Measurements from ENCODE around the gene C9orf85. TPM values are rescaled to one million over a fixed set of nuclear protein-coding genes. Genes with fewer than 3 reads are reported as not detected.
A peak's percentile ranks its signal among the peaks of the same experiment; 100 is the strongest.

Gene C9orf85
- total and polyA plus RNA-seq, 9 of the 15 experiments (the other 6 are each of a cell fraction or from before 2014, with no cell fraction given) = 6.7 to 17.6 (median 13.0) TPM

GRCh38 chr9:71879644-71880174 is 31.7 kb upstream of the C9orf85 start (continued):
- TF ChIP-seq, protein P1, sequence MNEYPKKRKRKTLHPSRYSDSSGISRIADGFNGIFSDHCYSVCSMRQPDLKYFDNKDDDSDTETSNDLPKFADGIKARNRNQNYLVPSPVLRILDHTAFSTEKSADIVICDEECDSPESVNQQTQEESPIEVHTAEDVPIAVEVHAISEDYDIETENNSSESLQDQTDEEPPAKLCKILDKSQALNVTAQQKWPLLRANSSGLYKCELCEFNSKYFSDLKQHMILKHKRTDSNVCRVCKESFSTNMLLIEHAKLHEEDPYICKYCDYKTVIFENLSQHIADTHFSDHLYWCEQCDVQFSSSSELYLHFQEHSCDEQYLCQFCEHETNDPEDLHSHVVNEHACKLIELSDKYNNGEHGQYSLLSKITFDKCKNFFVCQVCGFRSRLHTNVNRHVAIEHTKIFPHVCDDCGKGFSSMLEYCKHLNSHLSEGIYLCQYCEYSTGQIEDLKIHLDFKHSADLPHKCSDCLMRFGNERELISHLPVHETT (CRISPR knock-in tag; conservative IDR thresholded peaks at IDR 0.05 in 1 of 2, IDR thresholded peaks at IDR 0.05 in 1 of 2) = no peak

DNA sequence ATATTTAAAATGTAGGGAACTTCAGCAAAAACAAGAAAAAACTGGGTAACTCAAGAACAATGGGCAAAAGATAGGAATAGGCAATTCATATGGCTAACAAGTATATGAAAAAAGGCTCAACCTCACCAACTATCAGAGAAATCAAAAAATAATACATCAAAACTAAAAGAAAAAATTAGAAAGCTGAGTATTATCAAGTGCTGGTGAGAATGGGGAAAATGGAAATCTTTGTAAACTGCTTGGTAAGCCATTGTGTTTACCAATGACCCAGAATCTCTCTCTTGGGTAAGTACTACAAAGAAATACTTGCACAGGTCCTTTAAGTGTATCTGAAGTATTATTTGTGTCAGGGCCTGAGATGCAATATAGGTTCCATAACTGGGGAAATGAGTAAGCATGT is 27.4 kb upstream of the C9orf85 start:
- Histone ChIP-seq H4K20me1 (replicated peaks; ENCODE audit: control insufficient read depth, insufficient read depth, low read length) (no peaks in the 10 kb centered on the region), H3K36me3 (ENCODE audit: control insufficient read depth, insufficient read depth, low read length) (no peaks in the 10 kb centered on the region), H3K27ac (ENCODE audit: extremely low read depth, low read depth, low read length) (no peak overlapping the region), H3K4me2 (ENCODE audit: insufficient read depth, low read length) (no peak overlapping the region), H3K9me1 (ENCODE audit: control insufficient read depth, insufficient read depth, low read length) (no peaks in the 10 kb centered on the region), H2AFZ (ENCODE audit: low read depth, low read length) (no peak overlapping the region), H3K4me1 (replicated peaks in 1 of 2; ENCODE audit: control insufficient read depth in 2 of 2, insufficient read depth in 2 of 2, low read length in 2 of 2) (no peaks in the 10 kb centered on the region; a peak in 1 of 5 replicates), H3K27me3 (ENCODE audit: control insufficient read depth in 2 of 2, insufficient read depth in 2 of 2, low read length in 2 of 2) (no peaks in the 10 kb centered on the region), H3K4me3 (no peak overlapping the region), H3K9me3 (replicated peaks; ENCODE audit: control insufficient read depth, insufficient read depth, low read depth, low read length) (peaks cover 6% of the 10 kb centered on the region; the same call in 1 of the 2 replicates), H3K9ac (ENCODE audit: insufficient read depth in 1 of 2, low read depth in 2 of 2, low read length in 2 of 2) (no peak overlapping the region), H3K79me2 (ENCODE audit: control insufficient read depth, insufficient read depth, low read length) (peaks cover 75% of the 10 kb centered on the region)
- BruUV-seq (replicated peaks) = no TSS peak
- ChIA-PET POLR2A (no interaction called here), CTCF (ENCODE audit: low intra/inter-chr PET ratio) (no interaction called here)
- in situ Hi-C loops (cut with MboI) (no loop called here), intact Hi-C loops (cut with micrococcal nuclease) (no loop called here)
- no peak for FAIRE-seq
- DNase-seq (ENCODE audit: extremely low read depth in 1 of 4, low spot score in 3 of 4) = no peak
- ATAC-seq = no peak
- TF ChIP-seq GTF2B (IDR thresholded peaks at IDR 0.05; ENCODE audit: extremely low read depth, insufficient read length) (no peak), DEAF1 (CRISPR knock-in tag; IDR thresholded peaks at IDR 0.05) (no peak), ZC3H11A (IDR thresholded peaks at IDR 0.05; ENCODE audit: low read depth, low read length) (no peak), POU5F1 (IDR thresholded peaks at IDR 0.05; ENCODE audit: borderline replicate concordance, low read depth, low read length, partially characterized antibody) (no peak), KDM1A (IDR thresholded peaks at IDR 0.05) (0 out of 4 replicates have a peak, but pooled peaks of 1 of the 2 experiments have one; percentile 29), DLX4 (CRISPR knock-in tag; IDR thresholded peaks at IDR 0.05) (no peak), WHSC1 (IDR thresholded peaks at IDR 0.05; ENCODE audit: low read length) (no peak), POLR3G (IDR thresholded peaks at IDR 0.05; ENCODE audit: extremely low read depth, insufficient read length, insufficient replicate concordance) (no peak), ZBTB5 (IDR thresholded peaks at IDR 0.05) (no peak), TRIM28 (IDR thresholded peaks at IDR 0.05) (peak; percentile 64; the same call in 1 of the 2 replicates), RBM25 (IDR thresholded peaks at IDR 0.05; ENCODE audit: low read depth, low read length, severe bottlenecking) (peak; percentile 91), ZNF780A (CRISPR knock-in tag; IDR thresholded peaks at IDR 0.05) (no peak), CBX3 (IDR thresholded peaks at IDR 0.05; ENCODE audit: borderline replicate concordance in 1 of 2, low read length in 2 of 2) (peak in 1 of 2 experiments; percentile 50; a peak in 1 of 3 replicates)
